Subcutaneous preadipocyte (primary cell): ENCODE data around the gene CXCL16. TPM values are rescaled to one million over a fixed set of nuclear protein-coding genes. Genes with fewer than 3 reads are reported as not detected.

Source experiments
- total RNA-seq: library from RNA; depleted of rRNA; stranded (reverse); fragments of >200 nt; gene quantifications from 2 replicates; pipeline ENCODE4 v1.2.3, GENCODE V29; 2012

The CXCL16 gene, protein sequence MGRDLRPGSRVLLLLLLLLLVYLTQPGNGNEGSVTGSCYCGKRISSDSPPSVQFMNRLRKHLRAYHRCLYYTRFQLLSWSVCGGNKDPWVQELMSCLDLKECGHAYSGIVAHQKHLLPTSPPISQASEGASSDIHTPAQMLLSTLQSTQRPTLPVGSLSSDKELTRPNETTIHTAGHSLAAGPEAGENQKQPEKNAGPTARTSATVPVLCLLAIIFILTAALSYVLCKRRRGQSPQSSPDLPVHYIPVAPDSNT
- 1.6 and 2.6 TPM in 2 replicates for total RNA-seq

DNA sequence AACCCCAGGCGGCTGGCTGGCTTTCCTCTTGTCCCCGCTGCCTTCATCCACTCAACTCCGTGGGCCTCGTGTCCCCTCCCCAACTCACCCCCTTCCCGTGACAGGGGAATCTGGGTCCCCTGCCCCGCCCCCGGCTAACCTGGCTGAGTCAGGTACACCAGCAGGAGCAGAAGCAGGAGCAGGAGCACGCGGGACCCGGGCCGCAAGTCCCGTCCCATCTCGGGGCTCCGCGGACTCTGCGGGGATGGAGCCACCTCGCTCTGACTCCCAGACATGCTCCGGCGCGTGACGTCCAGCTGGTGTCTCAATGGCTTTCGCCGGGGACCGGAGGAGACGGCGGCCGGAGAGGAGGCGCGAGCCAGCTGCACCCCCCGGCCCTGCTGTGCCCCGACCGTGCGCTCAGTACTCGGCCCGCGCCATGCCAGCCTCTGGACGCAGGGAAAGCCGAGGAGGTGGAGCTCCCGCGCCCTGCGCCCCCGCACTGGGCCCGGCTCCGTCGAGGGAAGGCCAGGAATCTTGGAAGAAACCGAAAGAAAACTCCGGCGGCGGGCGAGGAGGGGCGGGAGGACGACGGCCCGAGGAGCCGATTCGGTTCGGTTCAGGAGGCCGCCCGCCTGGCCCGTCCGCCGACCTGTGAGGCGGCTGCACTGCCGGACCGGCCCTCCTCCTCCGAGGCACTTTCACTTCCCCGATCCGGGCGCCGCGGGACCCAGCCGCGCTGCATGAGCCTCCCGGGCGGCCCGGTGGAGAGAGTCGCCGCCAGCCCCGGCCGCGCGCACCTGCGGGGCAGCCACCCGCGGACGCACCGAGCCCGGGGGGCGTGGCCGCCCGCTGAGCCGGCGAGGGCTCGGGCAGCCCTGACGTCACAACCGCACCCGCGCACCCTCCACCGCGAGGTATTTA, at the start of gene CXCL16, which contains the start of gene ZMYND15:
CXCL16 (minus strand) TSS at position 807 of the 903 bp plus-strand sequence; CDS start at position 218, 589 bp downstream.
ZMYND15 (plus strand) TSS at position 712 of the 903 bp plus-strand sequence. CDS start 716 bp downstream, outside the sequence.

DNA sequence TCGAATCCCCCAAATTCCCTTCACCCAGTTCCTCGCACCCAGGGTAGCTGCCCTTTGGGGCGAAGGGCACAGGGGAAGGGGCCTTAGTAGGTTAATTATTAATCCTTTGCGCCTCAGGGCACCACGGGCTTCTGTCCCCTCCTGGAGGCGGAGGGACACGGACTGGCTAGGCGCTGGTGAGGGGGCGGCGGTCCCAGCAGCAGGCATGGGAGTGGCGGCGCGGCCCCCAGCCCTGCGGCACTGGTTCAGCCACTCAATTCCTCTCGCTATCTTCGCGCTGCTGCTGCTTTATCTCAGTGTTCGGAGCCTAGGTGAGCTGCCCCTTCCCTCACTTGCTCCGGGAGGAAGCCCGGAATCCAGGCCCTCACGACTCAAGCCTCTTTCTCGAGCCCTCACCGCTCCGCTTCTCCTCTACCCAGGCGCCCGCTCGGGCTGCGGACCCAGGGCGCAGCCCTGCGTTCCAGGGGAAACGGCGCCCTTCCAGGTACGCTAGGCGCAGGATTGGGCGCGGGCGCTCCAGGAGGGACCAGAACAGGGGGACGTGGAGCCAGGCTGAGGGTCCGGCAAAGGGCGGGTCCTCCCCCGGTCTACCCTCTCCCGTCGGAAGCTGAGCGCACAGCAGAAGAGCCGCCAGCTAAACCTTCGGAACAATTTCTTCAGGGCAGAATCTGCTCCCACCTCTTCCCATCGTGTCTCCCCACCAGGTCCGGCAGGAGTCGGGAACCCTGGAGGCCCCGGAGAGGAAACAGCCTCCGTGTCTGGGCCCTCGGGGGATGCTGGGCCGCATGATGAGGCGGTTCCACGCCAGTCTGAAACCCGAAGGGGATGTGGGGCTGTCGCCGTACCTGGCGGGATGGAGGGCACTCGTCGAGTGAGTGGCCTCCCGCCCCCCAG, 49.3 kb upstream of the CXCL16 start, which contains the start of gene GLTPD2:
GLTPD2 (plus strand) TSS at position 158 of the 894 bp plus-strand sequence; CDS start at position 206, 48 bp downstream.

DNA sequence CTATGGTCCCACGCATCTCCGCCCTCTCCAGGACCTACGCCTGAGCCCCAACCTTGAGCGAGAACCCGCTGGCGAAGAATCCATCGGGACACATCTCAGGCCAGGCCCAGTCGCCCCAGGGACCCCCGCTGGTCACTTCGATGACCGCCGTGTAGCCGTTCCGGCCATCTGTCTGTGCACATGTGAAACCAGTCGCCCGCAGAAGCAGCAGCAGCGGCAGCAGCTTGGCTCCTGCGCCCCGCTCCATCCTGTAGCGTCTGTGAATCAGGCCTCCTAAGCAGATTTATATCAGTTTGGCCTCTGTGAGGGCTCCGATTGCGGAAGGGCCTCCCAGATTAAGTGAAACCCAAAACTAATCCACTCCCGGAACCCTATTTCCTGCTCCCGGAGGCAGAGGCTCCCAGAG, 46.4 kb upstream of the CXCL16 start, which contains the start of gene VMO1:
VMO1 (minus strand) TSS at position 259 of the 406 bp plus-strand sequence; CDS start at position 247, 12 bp downstream.

DNA sequence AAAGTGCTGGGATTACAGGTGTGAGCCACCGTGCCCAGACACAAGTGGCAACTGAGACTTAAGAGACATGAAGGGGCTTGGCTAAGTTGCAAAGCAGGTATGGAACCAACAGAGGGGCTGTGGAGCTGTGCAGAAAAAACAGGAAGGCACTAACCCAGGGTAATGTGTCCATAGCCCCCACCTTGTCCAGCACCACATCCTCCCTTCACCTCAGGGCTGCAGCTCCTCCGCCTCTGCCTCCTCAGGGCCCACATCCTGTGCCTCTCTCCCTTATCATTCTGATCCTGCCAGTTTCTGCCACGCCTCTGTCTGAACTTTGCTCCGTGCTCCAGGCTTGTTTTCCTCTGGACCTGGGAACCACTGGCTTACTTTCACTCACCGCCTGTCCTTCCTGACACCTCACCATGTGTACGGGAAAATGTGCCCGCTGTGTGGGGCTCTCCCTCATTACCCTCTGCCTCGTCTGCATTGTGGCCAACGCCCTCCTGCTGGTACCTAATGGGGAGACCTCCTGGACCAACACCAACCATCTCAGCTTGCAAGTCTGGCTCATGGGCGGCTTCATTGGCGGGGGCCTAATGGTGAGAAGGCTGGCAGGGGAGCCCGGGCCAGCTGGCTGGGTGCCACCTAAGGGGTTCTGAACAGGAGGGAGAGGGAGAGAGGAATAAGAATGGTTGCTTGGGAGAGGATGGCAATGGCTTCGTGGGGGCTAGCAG, 31.9 kb upstream of the CXCL16 start, which contains the start of gene TM4SF5:
TM4SF5 (plus strand) TSS at position 368 of the 716 bp plus-strand sequence; CDS start at position 405, 37 bp downstream.

DNA sequence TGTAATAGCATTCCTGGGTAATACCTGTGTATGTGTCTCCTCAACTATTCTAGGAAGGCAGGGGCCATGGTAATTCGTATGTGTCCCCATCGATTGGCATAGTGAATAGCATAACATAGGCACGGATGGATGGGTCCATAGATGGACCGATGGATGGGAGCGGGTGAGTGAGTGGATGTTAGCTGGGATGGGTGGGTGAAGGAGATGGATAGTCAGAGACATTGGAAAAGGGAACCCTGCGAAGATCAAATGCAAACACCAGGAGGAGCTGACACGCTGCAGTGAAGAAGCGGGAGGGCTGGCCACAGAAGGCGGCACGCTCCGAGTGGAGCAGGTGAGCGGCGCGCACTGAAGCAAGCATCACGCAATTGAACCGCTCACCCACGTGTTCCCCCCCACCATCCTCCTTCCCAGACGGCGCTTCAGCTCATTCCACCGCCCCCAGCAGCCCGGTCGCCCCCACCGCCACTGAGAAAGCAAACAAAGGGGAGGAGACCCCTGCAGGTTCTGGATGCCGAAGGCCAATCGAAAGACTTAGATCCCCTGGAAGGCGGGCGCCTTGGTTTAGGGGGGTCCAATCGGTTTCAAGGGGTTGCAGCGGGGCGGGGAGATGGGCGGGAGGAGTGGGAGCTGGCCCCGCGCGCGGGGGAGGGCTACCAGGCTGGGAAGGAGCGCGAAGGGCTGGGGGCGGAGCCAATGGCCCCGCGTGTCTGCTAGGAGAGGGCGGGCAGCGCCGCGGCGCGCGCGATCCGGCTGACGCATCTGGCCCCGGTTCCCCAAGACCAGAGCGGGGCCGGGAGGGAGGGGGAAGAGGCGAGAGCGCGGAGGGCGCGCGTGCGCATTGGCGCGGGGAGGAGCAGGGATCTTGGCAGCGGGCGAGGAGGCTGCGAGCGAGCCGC, 29.7 kb downstream of the CXCL16 start, which contains the start of gene ARRB2:
ARRB2 (plus strand) TSS at position 839 of the 899 bp plus-strand sequence. CDS start 90 bp downstream, outside the sequence.

Other genes starting within 250 kb of the CXCL16 start
- gene SPNS2, start 241.0 kb downstream of the CXCL16 start, total RNA-seq = 0.37 and 0.39 TPM in 2 replicates
- gene MYBBP1A, start 184.5 kb downstream of the CXCL16 start, total RNA-seq = 87.5 and 108 TPM in 2 replicates
- not detected in 2 replicates for gene GGT6, start 179.4 kb downstream of the CXCL16 start, total RNA-seq
- gene SMTNL2, start 155.4 kb downstream of the CXCL16 start, total RNA-seq = not detected in 2 replicates
- gene ALOX15, start 98.2 kb downstream of the CXCL16 start, total RNA-seq = not detected in 2 replicates
- 22.8 and 30.1 TPM in 2 replicates for gene PELP1, start 35.8 kb downstream of the CXCL16 start, total RNA-seq
- gene ARRB2, start 29.3 kb downstream of the CXCL16 start, total RNA-seq = 9.2 and 16.0 TPM in 2 replicates
- 13.5 and 16.9 TPM in 2 replicates for gene MED11, start 8.5 kb downstream of the CXCL16 start, total RNA-seq
- 0.20 TPM in 1 of 2 replicates, not detected in the other for gene ZMYND15, start 95 bp downstream of the CXCL16 start, total RNA-seq
- not detected in 2 replicates for gene TM4SF5, start 32.0 kb upstream of the CXCL16 start, total RNA-seq
- gene VMO1, start 46.4 kb upstream of the CXCL16 start, total RNA-seq = 0.59 TPM in 1 of 2 replicates, not detected in the other
- gene GLTPD2, start 49.0 kb upstream of the CXCL16 start, total RNA-seq = 0.37 TPM in 1 of 2 replicates, not detected in the other
- gene PSMB6, start 56.2 kb upstream of the CXCL16 start, total RNA-seq = 111 and 116 TPM in 2 replicates
- 17.6 and 18.2 TPM in 2 replicates for gene PLD2, start 67.2 kb upstream of the CXCL16 start, total RNA-seq
- gene MINK1, start 93.4 kb upstream of the CXCL16 start, total RNA-seq = 32.0 and 37.3 TPM in 2 replicates
- 0.37 and 0.59 TPM in 2 replicates for gene C17orf107, start 159.6 kb upstream of the CXCL16 start, total RNA-seq
- 0.37 TPM in 1 of 2 replicates, not detected in the other for gene CHRNE, start 163.2 kb upstream of the CXCL16 start, total RNA-seq
- gene GP1BA, start 192.3 kb upstream of the CXCL16 start, total RNA-seq = not detected in 2 replicates
- 50.0 and 50.2 TPM in 2 replicates for gene SLC25A11, start 200.1 kb upstream of the CXCL16 start, total RNA-seq
- gene RNF167, start 200.3 kb upstream of the CXCL16 start, total RNA-seq = 29.4 and 29.9 TPM in 2 replicates
- gene PFN1, start 208.6 kb upstream of the CXCL16 start, total RNA-seq = 412 and 494 TPM in 2 replicates
- 1.1 and 1.6 TPM in 2 replicates for gene ENO3, start 211.2 kb upstream of the CXCL16 start, total RNA-seq
- gene SPAG7, start 227.9 kb upstream of the CXCL16 start, total RNA-seq = 30.1 and 37.5 TPM in 2 replicates
- gene CAMTA2, start 247.7 kb upstream of the CXCL16 start, total RNA-seq = 10.3 and 20.3 TPM in 2 replicates